ELF-1 (cell line): ENCODE measurements around the gene DPYSL3.

Experiments
- DNase-seq: peaks from one replicate; pipeline ENCODE4 v3.0.0-alpha.2; 2016; ENCODE audit warnings: low read depth, low spot score

The DPYSL3 gene

GRCh38 chr5:147472664-147473475 is 37.0 kb downstream of the DPYSL3 start:
- DNase-seq, result no peak

- no peak for DNase-seq
These were observed 41.8 kb downstream of the DPYSL3 start for GRCh38 chr5:147467973-147468508.

GRCh38 chr5:147466360-147466980 is 43.4 kb downstream of the DPYSL3 start:
- DNase-seq, result no peak

GRCh38 chr5:147465747-147466146 is 44.1 kb downstream of the DPYSL3 start:
- DNase-seq, result no peak

- DNase-seq, result peak; percentile 63
These were observed 45.7 kb downstream of the DPYSL3 start for GRCh38 chr5:147464211-147464610.

GRCh38 chr5:147461915-147462314 is 48.0 kb downstream of the DPYSL3 start:
- DNase-seq, result no peak

- DNase-seq, result no peak
These were observed 49.5 kb downstream of the DPYSL3 start for GRCh38 chr5:147460380-147460779.

GRCh38 chr5:147458581-147458980 is 51.3 kb downstream of the DPYSL3 start:
- DNase-seq, result no peak

- DNase-seq, result no peak
These were observed 53.9 kb downstream of the DPYSL3 start for GRCh38 chr5:147455822-147456450.

GRCh38 chr5:147454996-147455677 is 54.7 kb downstream of the DPYSL3 start:
- DNase-seq, result no peak

GRCh38 chr5:147453875-147454814 is 55.7 kb downstream of the DPYSL3 start:
- peak; percentile 95 for DNase-seq

GRCh38 chr5:147452165-147452811 is 57.6 kb downstream of the DPYSL3 start:
- peak; percentile 94 for DNase-seq

- DNase-seq, result no peak
These were observed 58.7 kb downstream of the DPYSL3 start for GRCh38 chr5:147451193-147451592.

- no peak for DNase-seq
These were observed 59.3 kb downstream of the DPYSL3 start for GRCh38 chr5:147450606-147451005.

GRCh38 chr5:147448766-147449165 is 61.1 kb downstream of the DPYSL3 start:
- no peak for DNase-seq

GRCh38 chr5:147446523-147446922 is 63.3 kb downstream of the DPYSL3 start:
- DNase-seq, result no peak

GRCh38 chr5:147445917-147446316 is 64.0 kb downstream of the DPYSL3 start:
- DNase-seq, result no peak

GRCh38 chr5:147445090-147445489 is 64.8 kb downstream of the DPYSL3 start:
- DNase-seq, result no peak

GRCh38 chr5:147442224-147442623 is 67.6 kb downstream of the DPYSL3 start:
- no peak for DNase-seq

- DNase-seq, result no peak
These were observed 68.6 kb downstream of the DPYSL3 start for GRCh38 chr5:147441191-147441695.
